WERI-Rb-1 (cell line): ENCODE results near the gene COMMD10.

ENCODE experiments used
- DNase-seq: peaks from one replicate; pipeline ENCODE4 v3.0.0-alpha.2; 2020
- H3K27ac ChIP-seq: fragments of 250-450 bp; sonication (Bioruptor Pico); 2 replicates; pipeline ENCODE4 v1.5.1; 2020; ENCODE audit warnings: mild to moderate bottlenecking, moderate library complexity
- H3K27me3 ChIP-seq: fragments of 250-450 bp; sonication (Bioruptor Pico); 2 replicates; pipeline ENCODE4 v1.5.1; 2021; ENCODE audit warnings: mild to moderate bottlenecking, low read depth, moderate library complexity; ENCODE audit not compliant: insufficient read depth, severe bottlenecking
- H3K36me3 ChIP-seq: fragments of 250-450 bp; sonication (Bioruptor Pico); 2 replicates; pipeline ENCODE4 v1.5.1; 2020; ENCODE audit warnings: mild to moderate bottlenecking, moderate library complexity
- H3K4me3 ChIP-seq: 2 replicates; pipeline ENCODE4 v1.5.1; 2011; ENCODE audit warnings: low read depth, mild to moderate bottlenecking, control low read depth, low read length
- H3K9me3 ChIP-seq: fragments of 250-450 bp; sonication (Bioruptor Pico); 2 replicates; pipeline ENCODE4 v1.5.1; 2021; ENCODE audit warnings: mild to moderate bottlenecking, moderate library complexity; ENCODE audit not compliant: severe bottlenecking
- CTCF ChIP-seq: IDR thresholded peaks from 2 replicates; pipeline ENCODE4 v1.5.1; 2011; ENCODE audit warnings: low read depth, mild to moderate bottlenecking, control low read depth, inconsistent platforms, low read length

The COMMD10 gene

DNA sequence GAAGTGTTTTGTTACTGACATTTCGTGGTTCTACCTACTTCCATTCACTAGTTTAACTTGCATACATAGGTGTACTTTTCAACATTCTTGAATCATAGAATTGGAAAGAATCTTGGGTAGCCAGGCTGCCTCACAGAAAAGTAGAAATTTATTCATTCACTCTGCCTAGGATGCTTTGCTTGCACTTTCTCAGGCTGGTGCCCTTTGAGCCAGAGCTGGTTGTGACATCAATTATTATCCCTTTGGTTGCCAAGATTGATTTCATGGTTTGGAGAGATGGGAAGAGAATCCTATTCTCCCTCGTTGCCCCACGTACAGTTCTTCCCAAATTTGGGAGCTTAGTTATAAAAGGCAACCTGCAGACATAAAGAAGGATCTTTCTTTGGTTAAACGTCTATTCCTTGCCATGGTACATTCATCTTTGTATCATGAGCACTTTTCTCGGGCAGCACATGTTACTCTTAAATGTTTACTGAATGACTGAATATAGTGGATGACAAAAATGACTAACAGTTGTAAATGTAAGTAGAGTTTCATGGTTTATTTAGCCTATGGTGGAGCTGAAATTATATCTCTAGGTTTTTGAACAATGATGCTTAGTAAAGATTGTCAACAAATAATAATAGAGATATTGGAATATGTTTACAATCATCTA is 195.5 kb downstream of the COMMD10 start:
- DNase-seq: no peak
- no peak for TF ChIP-seq CTCF
- Histone ChIP-seq H3K9me3 (no peaks in the 10 kb centered on the region), H3K4me3 (no peak overlapping the region), H3K27me3 (no peaks in the 10 kb centered on the region), H3K27ac (no peak overlapping the region), H3K36me3 (no peaks in the 10 kb centered on the region)

- H3K27ac ChIP-seq: no peak overlapping the region
- TF ChIP-seq CTCF: no peak
- DNase-seq: no peak
- no peaks in the 10 kb centered on the region for H3K27me3 ChIP-seq
- no peaks in the 10 kb centered on the region for H3K9me3 ChIP-seq
- no peaks in the 10 kb centered on the region for H3K36me3 ChIP-seq
- no peak overlapping the region for H3K4me3 ChIP-seq
Observed at GRCh38 chr5:116281309-116281708, 196.5 kb downstream of the COMMD10 start.

DNA sequence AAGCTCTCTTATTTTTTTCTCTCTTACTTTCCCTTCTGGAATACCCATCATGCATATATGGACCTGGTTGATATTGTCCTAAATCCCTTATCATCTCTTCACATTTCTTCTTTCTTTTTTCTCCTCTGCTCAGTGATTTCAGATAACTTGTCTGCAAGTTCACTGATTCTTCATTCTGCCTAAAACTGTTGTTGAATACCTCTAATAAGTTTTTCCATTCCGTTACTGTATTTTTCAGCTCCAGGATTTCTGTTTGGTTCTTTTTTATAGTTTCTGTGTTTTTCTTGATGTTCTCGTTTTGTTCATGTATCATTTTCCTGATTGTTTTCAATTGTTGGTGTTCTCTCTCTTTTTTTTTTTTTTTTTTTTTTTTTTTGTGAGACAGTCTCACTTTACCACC is 203.7 kb downstream of the COMMD10 start:
- Histone ChIP-seq H3K9me3 (peaks cover 3% of the 10 kb centered on the region), H3K27me3 (no peaks in the 10 kb centered on the region), H3K27ac (no peak overlapping the region), H3K4me3 (no peak overlapping the region), H3K36me3 (no peaks in the 10 kb centered on the region)
- TF ChIP-seq CTCF: no peak
- no peak for DNase-seq

DNA sequence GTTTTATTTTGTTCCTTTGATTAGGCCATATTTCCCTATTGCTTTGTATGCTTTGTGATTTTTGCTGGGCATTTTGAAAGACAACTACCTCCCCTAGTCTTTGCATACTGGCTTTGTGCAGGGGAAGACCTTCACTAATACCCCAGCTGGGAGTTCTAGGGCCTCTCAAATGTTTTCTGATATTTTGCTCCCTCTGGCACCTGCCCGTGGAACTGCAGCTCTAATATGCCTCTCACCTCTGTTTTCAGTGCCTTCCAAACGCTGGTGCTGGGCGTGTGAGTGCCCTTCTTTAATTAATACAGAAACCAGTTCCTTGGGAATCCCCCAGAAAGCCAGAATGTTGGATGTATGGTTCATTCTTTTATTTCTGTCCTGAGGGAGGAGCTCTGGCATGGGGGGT is 204.5 kb downstream of the COMMD10 start:
- Histone ChIP-seq H3K27me3 (no peaks in the 10 kb centered on the region), H3K4me3 (no peak overlapping the region), H3K36me3 (no peaks in the 10 kb centered on the region), H3K27ac (no peak overlapping the region), H3K9me3 (peaks cover 3% of the 10 kb centered on the region)
- TF ChIP-seq CTCF: no peak
- no peak for DNase-seq

DNA sequence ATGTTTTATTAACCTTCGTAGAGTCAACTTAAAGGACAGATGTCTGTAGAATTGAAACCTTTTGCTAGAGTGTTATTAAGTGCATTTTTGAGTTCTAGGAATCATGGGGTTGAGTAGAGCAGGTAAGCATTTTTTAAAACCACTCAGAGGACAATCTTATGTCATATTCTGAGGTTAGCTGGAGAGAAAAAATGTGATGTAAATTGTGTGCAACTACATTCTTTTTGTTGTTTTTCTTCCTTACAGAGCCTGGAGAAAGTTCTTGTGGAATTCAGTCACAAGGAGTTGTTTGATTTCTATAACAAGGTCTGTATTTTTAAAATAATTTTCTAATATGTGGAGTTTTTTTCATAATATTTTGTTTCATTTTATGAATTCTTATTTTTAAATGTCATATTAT is 206.4 kb downstream of the COMMD10 start:
- no peak for TF ChIP-seq CTCF
- Histone ChIP-seq H3K27me3 (no peaks in the 10 kb centered on the region), H3K27ac (no peak overlapping the region), H3K4me3 (no peak overlapping the region), H3K36me3 (no peaks in the 10 kb centered on the region), H3K9me3 (peaks cover 3% of the 10 kb centered on the region)
- DNase-seq: no peak

- Histone ChIP-seq H3K27me3 (no peaks in the 10 kb centered on the region), H3K9me3 (peaks cover 3% of the 10 kb centered on the region), H3K27ac (no peak overlapping the region), H3K4me3 (no peak overlapping the region), H3K36me3 (no peaks in the 10 kb centered on the region)
- DNase-seq: no peak
- no peak for TF ChIP-seq CTCF
Observed at GRCh38 chr5:116292321-116292720, 207.5 kb downstream of the COMMD10 start.
